Neural cell (in vitro differentiated cells): ENCODE results near the gene TSPOAP1. TPM values are rescaled to one million over a fixed set of nuclear protein-coding genes. Genes with fewer than 3 reads are reported as not detected.

ENCODE experiments used
- H2AFZ ChIP-seq: fragments of 200-600, 300-800 bp; sonication (generic), shearing (Covaris generic); 2 replicates; pipeline ENCODE4 v1.6.0; 2014; ENCODE audit warnings: low read depth, mild to moderate bottlenecking, antibody characterized with exemption, low read length, moderate library complexity
- H3F3A ChIP-seq: fragments of 200-600 bp; shearing (Covaris generic); 2 replicates; pipeline ENCODE4 v1.6.1; 2016; ENCODE audit warnings: mild to moderate bottlenecking, moderate library complexity, mixed read lengths, antibody characterized with exemption, low read length; ENCODE audit not compliant: insufficient read depth, poor library complexity, severe bottlenecking
- H3K27ac ChIP-seq: fragments of 200-600, 300-800 bp; sonication (generic), shearing (Covaris generic); 2 replicates; pipeline ENCODE4 v1.5.1; 2014; ENCODE audit warnings: mild to moderate bottlenecking, low read length, moderate library complexity
- H3K27me3 ChIP-seq: fragments of 300-800, 200-600 bp; sonication (generic), shearing (Covaris generic); 2 replicates; pipeline ENCODE4 v1.6.0; 2014; ENCODE audit warnings: mild to moderate bottlenecking, low read depth, low read length, moderate library complexity; ENCODE audit not compliant: insufficient read depth
- H3K36me3 ChIP-seq: fragments of 300-800, 200-600 bp; sonication (generic), shearing (Covaris generic); 2 replicates; pipeline ENCODE4 v1.5.1; 2014; ENCODE audit warnings: mild to moderate bottlenecking, antibody characterized with exemption, low read length, moderate library complexity; ENCODE audit not compliant: insufficient read depth
- H3K4me2 ChIP-seq: fragments of 300-800, 200-600 bp; sonication (generic), shearing (Covaris generic); 2 replicates; pipeline ENCODE4 v1.6.0; 2014; ENCODE audit warnings: mild to moderate bottlenecking, low read length
- H3K4me3 ChIP-seq: fragments of 300-800, 200-600 bp; sonication (generic), shearing (Covaris generic); 2 replicates; pipeline ENCODE4 v1.5.1; 2014; ENCODE audit warnings: mild to moderate bottlenecking, low read length, moderate library complexity
- H3K79me2 ChIP-seq: fragments of 200-600 bp; shearing (Covaris generic); replicated peaks from 2 replicates; pipeline ENCODE4 v1.6.0; 2014; ENCODE audit warnings: mild to moderate bottlenecking, low read length, moderate library complexity; ENCODE audit not compliant: insufficient read depth
- H3K9ac ChIP-seq: fragments of 300-800, 200-600 bp; sonication (generic), shearing (Covaris generic); 2 replicates; pipeline ENCODE4 v1.6.1; 2016; ENCODE audit warnings: mild to moderate bottlenecking, low read length, mixed read lengths
- H3K9me2 ChIP-seq: fragments of 200-600 bp; shearing (Covaris generic); 2 replicates; pipeline ENCODE4 v1.6.1; 2016; ENCODE audit warnings: mild to moderate bottlenecking, low read length, mixed read lengths; ENCODE audit not compliant: insufficient read depth
- H3K9me3 ChIP-seq: fragments of 200-600, 300-800 bp; sonication (generic), shearing (Covaris generic); 2 replicates; pipeline ENCODE4 v1.6.1; 2016; ENCODE audit warnings: mild to moderate bottlenecking, mixed run types, low read length, moderate library complexity, mixed read lengths
- H4K20me1 ChIP-seq: fragments of 200-600 bp; shearing (Covaris generic); 2 replicates; pipeline ENCODE4 v1.6.1; 2016; ENCODE audit warnings: mild to moderate bottlenecking, mixed run types; ENCODE audit not compliant: insufficient read depth
- CTCF ChIP-seq: fragments of 450-650 bp; IDR thresholded peaks from 2 replicates; pipeline ENCODE4 v1.5.1; 2014; ENCODE audit warnings: antibody characterized with exemption, mild to moderate bottlenecking, moderate library complexity; ENCODE audit not compliant: poor library complexity, severe bottlenecking
- EP300 ChIP-seq: fragments of 450-650 bp; conservative IDR thresholded peaks from 2 replicates; pipeline ENCODE4 v1.6.1; 2014; ENCODE audit warnings: antibody characterized with exemption, mild to moderate bottlenecking, moderate library complexity; ENCODE audit not compliant: poor library complexity, severe bottlenecking
- EZH2 ChIP-seq: fragments of 200-600, 300-800 bp; shearing (Covaris generic), sonication (generic); IDR thresholded peaks from 2 replicates; pipeline ENCODE4 v1.6.1; 2014; ENCODE audit warnings: antibody characterized with exemption, low read length, borderline replicate concordance, mild to moderate bottlenecking; ENCODE audit not compliant: insufficient read depth, poor library complexity, severe bottlenecking
- MXI1 ChIP-seq: fragments of 450-650 bp; conservative IDR thresholded peaks from 2 replicates; pipeline ENCODE4 v1.6.1; 2014; ENCODE audit warnings: antibody characterized with exemption, mild to moderate bottlenecking; ENCODE audit not compliant: poor library complexity, severe bottlenecking
- POLR2AphosphoS5 ChIP-seq: IDR thresholded peaks from 2 replicates; pipeline ENCODE4 v1.6.1; 2012
- RAD21 ChIP-seq: fragments of 450-650 bp; conservative IDR thresholded peaks from 2 replicates; pipeline ENCODE4 v1.6.1; 2014; ENCODE audit warnings: antibody characterized with exemption, mild to moderate bottlenecking, moderate library complexity
- REST ChIP-seq: IDR thresholded peaks from 2 replicates; pipeline ENCODE4 v1.6.1; 2012; ENCODE audit warnings: borderline replicate concordance
- SMC3 ChIP-seq: fragments of 450-650 bp; conservative IDR thresholded peaks from 2 replicates; pipeline ENCODE4 v1.6.1; 2014; ENCODE audit warnings: antibody characterized with exemption, mild to moderate bottlenecking, moderate library complexity; ENCODE audit not compliant: poor library complexity
- TAF1 ChIP-seq: IDR thresholded peaks from 2 replicates; pipeline ENCODE4 v1.6.1; 2012; ENCODE audit warnings: low read depth
- polyA plus RNA-seq: library from polyadenylated mRNA; depleted of rRNA; stranded (reverse); fragments of >200 nt; gene quantifications from 2 replicates; pipeline ENCODE4 v1.2.3, GENCODE V29; 2014

Gene TSPOAP1
- polyA plus RNA-seq, 1 donor from 2014 or later, result 103 TPM

GRCh38 chr17:58283674-58284612 is 44.7 kb downstream of the TSPOAP1 start:
- Histone ChIP-seq H4K20me1 (no peaks in the 10 kb centered on the region), H3K27me3 (no peaks in the 10 kb centered on the region), H3K79me2 (no peaks in the 10 kb centered on the region), H3K4me3 (no peak overlapping the region), H3K36me3 (no peaks in the 10 kb centered on the region), H3K9me3 (no peaks in the 10 kb centered on the region), H3K9ac (no peak overlapping the region), H3K27ac (no peak overlapping the region), H2AFZ (no peak overlapping the region), H3K4me2 (no peak overlapping the region), H3F3A (no peaks in the 10 kb centered on the region), H3K9me2 (no peaks in the 10 kb centered on the region)
- no peak for TF ChIP-seq TAF1
- no peak for TF ChIP-seq EZH2
- TF ChIP-seq RAD21, result no peak
- no peak for TF ChIP-seq POLR2AphosphoS5
- TF ChIP-seq REST, result no peak
- TF ChIP-seq MXI1, result no peak
- no peak for TF ChIP-seq CTCF
- no peak for TF ChIP-seq EP300
- TF ChIP-seq SMC3, result no peak

- no peaks in the 10 kb centered on the region for H4K20me1 ChIP-seq
- H2AFZ ChIP-seq, result no peak overlapping the region
- H3K27ac ChIP-seq, result no peak overlapping the region
- H3K9me3 ChIP-seq, result no peaks in the 10 kb centered on the region
- no peaks in the 10 kb centered on the region for H3K79me2 ChIP-seq
- H3K36me3 ChIP-seq, result no peaks in the 10 kb centered on the region
- TF ChIP-seq POLR2AphosphoS5 (no peak), REST (no peak), EZH2 (no peak), EP300 (no peak), MXI1 (no peak)
- H3K27me3 ChIP-seq, result no peaks in the 10 kb centered on the region
- no peaks in the 10 kb centered on the region for H3F3A ChIP-seq
- no peaks in the 10 kb centered on the region for H3K9me2 ChIP-seq
- no peak overlapping the region for H3K4me3 ChIP-seq
- H3K4me2 ChIP-seq, result no peak overlapping the region
- no peak overlapping the region for H3K9ac ChIP-seq
Measured at GRCh38 chr17:58282442-58282841, 46.2 kb downstream of the TSPOAP1 start.
